KMS-11 (cell line): ENCODE data around the gene TSPEAR.

Experiments used
- H2AFZ ChIP-seq: fragments of 200-600 bp; sonication (generic); 2 replicates; pipeline ENCODE4 v1.6.1; 2016; ENCODE audit warnings: antibody characterized with exemption, mixed run types, low read depth
- H3K27ac ChIP-seq: fragments of 200-600 bp; sonication (generic); 2 replicates; pipeline ENCODE4 v1.6.1; 2016; ENCODE audit warnings: mild to moderate bottlenecking, mixed run types
- H3K27me3 ChIP-seq: fragments of 200-600 bp; sonication (generic); 2 replicates; pipeline ENCODE4 v1.6.1; 2017; ENCODE audit warnings: mild to moderate bottlenecking, low read depth, mixed run types, moderate library complexity; ENCODE audit not compliant: insufficient read depth
- H3K36me3 ChIP-seq: fragments of 200-600 bp; sonication (generic); 2 replicates; pipeline ENCODE4 v1.6.1; 2017; ENCODE audit warnings: mild to moderate bottlenecking, mixed run types; ENCODE audit not compliant: insufficient read depth
- H3K4me1 ChIP-seq: fragments of 200-600 bp; sonication (generic); 2 replicates; pipeline ENCODE4 v1.6.1; 2016; ENCODE audit warnings: mild to moderate bottlenecking, low read depth, mixed run types; ENCODE audit not compliant: poor library complexity, severe bottlenecking
- H3K4me2 ChIP-seq: fragments of 200-600 bp; sonication (generic); 2 replicates; pipeline ENCODE4 v1.7.0; 2016; ENCODE audit warnings: mild to moderate bottlenecking, mixed run types
- H3K4me3 ChIP-seq: fragments of 200-600 bp; sonication (generic); IDR thresholded peaks from 2 replicates; pipeline ENCODE4 v1.6.1; 2017; ENCODE audit warnings: low read depth, low read length, mixed read lengths; ENCODE audit not compliant: insufficient read depth
- H3K79me2 ChIP-seq: fragments of 200-600 bp; sonication (generic); 2 replicates; pipeline ENCODE4 v1.6.1; 2016; ENCODE audit warnings: low read depth, mixed run types; ENCODE audit not compliant: insufficient read depth
- H3K9ac ChIP-seq: fragments of 200-600 bp; sonication (generic); 2 replicates; pipeline ENCODE4 v1.6.1; 2016; ENCODE audit warnings: mild to moderate bottlenecking, mixed run types
- H4K20me1 ChIP-seq: fragments of 200-600 bp; sonication (generic); 2 replicates; pipeline ENCODE4 v1.6.1; 2016; ENCODE audit warnings: mild to moderate bottlenecking, mixed run types; ENCODE audit not compliant: insufficient read depth
- CTCF ChIP-seq: fragments of 200-600 bp; sonication (generic); conservative IDR thresholded peaks from 2 replicates; pipeline ENCODE4 v1.6.1; 2017; ENCODE audit warnings: low read depth, mild to moderate bottlenecking, antibody characterized with exemption, low read length, moderate library complexity, mixed read lengths

TSPEAR gene

GRCh38 chr21:44462834-44463200, 248.6 kb downstream of the TSPEAR start:
- peaks cover 41% of the 10 kb centered on the region for H3K27me3 ChIP-seq
- TF ChIP-seq CTCF: no peak
- H3K79me2 ChIP-seq: no peaks in the 10 kb centered on the region
- H3K4me2 ChIP-seq: no peak overlapping the region
- H3K4me3 ChIP-seq: no peak overlapping the region
- H4K20me1 ChIP-seq: no peaks in the 10 kb centered on the region
- no peak overlapping the region for H2AFZ ChIP-seq
- no peaks in the 10 kb centered on the region for H3K4me1 ChIP-seq
- no peak overlapping the region for H3K27ac ChIP-seq
- H3K9ac ChIP-seq: no peak overlapping the region
- H3K36me3 ChIP-seq: no peaks in the 10 kb centered on the region

GRCh38 chr21:44462086-44462833, 249.1 kb downstream of the TSPEAR start:
- Histone ChIP-seq H3K9ac (no peak overlapping the region), H3K27me3 (peaks cover 47% of the 10 kb centered on the region), H3K4me3 (no peak overlapping the region), H3K36me3 (no peaks in the 10 kb centered on the region), H3K27ac (no peak overlapping the region), H3K4me2 (no peak overlapping the region), H3K79me2 (no peaks in the 10 kb centered on the region), H4K20me1 (no peaks in the 10 kb centered on the region), H3K4me1 (no peaks in the 10 kb centered on the region), H2AFZ (no peak overlapping the region)
- no peak for TF ChIP-seq CTCF

- no peaks in the 10 kb centered on the region for H4K20me1 ChIP-seq
- H2AFZ ChIP-seq: no peak overlapping the region
- TF ChIP-seq CTCF: no peak
These were observed 249.8 kb downstream of the TSPEAR start for GRCh38 chr21:44461464-44462001.

GRCh38 chr21:44461005-44461404, 250.4 kb downstream of the TSPEAR start:
- H3K36me3 ChIP-seq: no peaks in the 10 kb centered on the region
- no peak overlapping the region for H3K27ac ChIP-seq
- H3K79me2 ChIP-seq: no peaks in the 10 kb centered on the region
- no peak for TF ChIP-seq CTCF
- no peak overlapping the region for H3K4me2 ChIP-seq
- H2AFZ ChIP-seq: no peak overlapping the region
- no peak overlapping the region for H3K4me3 ChIP-seq
- no peaks in the 10 kb centered on the region for H3K4me1 ChIP-seq
- no peaks in the 10 kb centered on the region for H4K20me1 ChIP-seq
- H3K27me3 ChIP-seq: peaks cover 53% of the 10 kb centered on the region
- no peak overlapping the region for H3K9ac ChIP-seq

More at GRCh38 chr21:44461464-44462001, 249.8 kb downstream of the TSPEAR start:
- Histone ChIP-seq H3K79me2 (no peaks in the 10 kb centered on the region), H3K4me3 (no peak overlapping the region), H3K4me2 (no peak overlapping the region), H3K27ac (no peak overlapping the region), H3K4me1 (no peaks in the 10 kb centered on the region), H3K27me3 (peaks cover 52% of the 10 kb centered on the region), H3K9ac (no peak overlapping the region), H3K36me3 (no peaks in the 10 kb centered on the region)
